DOHH2 (cell line): ENCODE results near the gene SMC6.

Source experiments
- CTCF ChIP-seq: fragments of 200-600 bp; sonication (generic); IDR thresholded peaks from one replicate; pipeline ENCODE4 v1.5.1; 2014; ENCODE audit warnings: antibody characterized with exemption, mild to moderate bottlenecking, low read depth, low read length; ENCODE audit not compliant: poor library complexity, severe bottlenecking
- EZH2phosphoT487 ChIP-seq: fragments of 200-600 bp; sonication (generic); IDR thresholded peaks from 2 replicates; pipeline ENCODE4 v1.6.1; 2017; ENCODE audit warnings: borderline replicate concordance, mild to moderate bottlenecking, antibody characterized with exemption, low read length, moderate library complexity, mixed read lengths

GRCh38 chr2:17682098-17682857 is 71.3 kb downstream of the SMC6 start:
- TF ChIP-seq CTCF (no peak), EZH2phosphoT487 (no peak)
